Right kidney (tissue), 1 donor: ENCODE data around the gene PRMT7.

Source experiments
- DNase-seq: peaks from one replicate; pipeline ENCODE4 v3.0.0-alpha.2; 2016

The PRMT7 gene

DNA sequence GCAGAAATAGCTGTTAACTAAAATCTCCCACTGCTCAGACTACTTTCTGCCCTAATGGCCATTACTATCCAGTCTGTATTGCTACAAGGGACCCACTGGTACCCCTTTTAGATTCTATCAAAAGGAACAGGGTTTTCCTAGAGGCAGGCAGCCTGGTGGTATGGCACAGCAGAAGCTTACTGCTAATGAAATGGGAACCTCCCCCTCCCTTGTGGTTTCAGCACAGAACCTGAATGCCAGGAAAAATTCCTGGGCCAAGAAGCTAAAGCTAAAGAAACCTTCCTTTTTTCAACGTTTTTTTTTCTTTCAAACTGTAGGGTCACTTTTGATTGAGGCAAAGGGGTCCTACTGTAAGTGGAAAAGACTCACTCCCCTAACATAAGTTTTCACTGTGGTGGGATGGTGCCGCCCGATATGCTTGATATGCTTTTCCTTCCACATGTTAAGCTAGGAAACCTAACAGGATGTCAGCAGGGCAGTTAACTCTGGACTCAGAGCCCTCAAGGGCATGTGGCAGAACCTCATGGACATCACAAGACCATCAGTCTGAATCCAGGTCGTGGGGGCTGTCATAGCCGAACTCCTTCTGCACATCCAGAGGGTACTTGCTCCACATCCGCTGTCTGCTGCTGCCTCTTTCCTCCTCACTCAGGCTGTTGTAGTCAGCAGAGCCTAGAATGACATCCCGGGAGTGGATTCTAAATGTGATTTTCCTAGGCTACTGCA, 9.9 kb upstream of the PRMT7 start:
- no peak for DNase-seq

DNA sequence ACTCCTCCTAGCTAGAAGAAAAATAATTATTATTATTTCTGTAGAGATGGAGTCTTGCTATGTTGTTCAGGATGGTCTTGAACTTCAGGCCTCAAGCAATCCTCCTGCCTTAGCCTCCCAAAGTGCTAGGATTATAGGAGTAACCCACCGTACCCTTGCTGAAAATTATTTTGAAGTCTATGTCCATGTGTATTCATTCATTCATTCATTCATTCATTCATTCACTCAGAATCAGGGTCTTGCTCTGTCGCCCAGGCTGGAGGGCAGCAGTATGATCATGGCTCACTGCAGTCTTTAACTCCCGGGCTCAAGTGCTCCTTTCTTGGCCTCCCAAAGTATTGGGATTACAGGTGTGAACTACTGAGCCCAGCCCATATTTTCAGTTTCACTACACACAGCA, 4.2 kb upstream of the PRMT7 start:
- DNase-seq: no peak

DNA sequence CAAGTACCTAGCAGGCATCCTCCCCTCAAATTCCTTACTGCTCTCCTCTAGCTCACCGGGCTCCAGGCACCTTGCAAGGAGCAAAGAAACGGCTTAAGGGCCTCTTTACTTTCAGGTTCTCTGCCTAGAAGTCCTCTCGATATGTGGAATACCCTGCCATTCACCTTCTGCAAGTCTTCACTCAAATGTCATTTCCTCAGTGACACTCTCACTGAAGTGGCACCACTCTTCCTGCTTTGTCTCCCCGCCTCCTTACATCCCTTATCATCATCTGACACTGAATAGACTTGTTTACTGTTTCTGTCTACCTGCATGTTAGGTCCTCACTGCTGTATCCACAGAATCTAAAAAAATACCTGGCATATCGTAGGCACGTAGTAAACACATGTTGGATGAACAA, 1.0 kb upstream of the PRMT7 start:
- DNase-seq: no peak

DNA sequence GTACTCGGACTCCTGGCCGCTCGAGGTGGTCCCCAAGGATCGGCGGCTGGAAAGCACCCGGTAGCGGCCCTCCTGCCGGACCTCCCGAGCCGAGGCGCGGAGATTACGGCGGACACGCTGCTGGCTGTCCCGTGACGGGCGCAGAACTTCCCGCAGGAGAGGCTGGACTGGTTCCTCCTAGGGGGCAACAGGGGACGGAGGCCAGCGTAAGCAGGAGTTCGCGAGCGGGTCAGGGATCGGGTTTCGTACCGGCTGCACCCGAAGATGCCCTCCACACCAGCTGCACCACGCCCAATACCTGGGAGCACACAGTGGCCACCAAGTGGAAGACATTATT, 414 bp upstream of the PRMT7 start:
- peak; percentile 86 for DNase-seq

DNA sequence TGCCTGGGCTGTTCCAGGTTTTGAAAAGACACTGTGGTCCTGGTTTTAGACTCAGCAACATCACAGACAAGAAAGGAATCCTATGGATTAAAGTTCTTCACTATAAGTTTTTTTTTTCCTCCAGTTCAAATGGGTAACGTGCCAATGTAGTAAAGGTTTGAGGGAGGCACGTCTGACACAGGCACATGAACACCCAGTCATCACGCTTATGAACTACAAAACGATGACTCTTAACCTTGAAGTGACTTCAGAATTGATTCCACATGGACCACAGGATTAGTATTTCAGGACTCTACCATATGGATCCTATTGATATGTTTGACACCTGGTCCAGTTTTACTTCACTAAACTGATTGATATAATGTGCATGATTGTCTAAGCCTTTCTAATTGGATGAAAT, 2.3 kb downstream of the PRMT7 start:
- DNase-seq: no peak

DNA sequence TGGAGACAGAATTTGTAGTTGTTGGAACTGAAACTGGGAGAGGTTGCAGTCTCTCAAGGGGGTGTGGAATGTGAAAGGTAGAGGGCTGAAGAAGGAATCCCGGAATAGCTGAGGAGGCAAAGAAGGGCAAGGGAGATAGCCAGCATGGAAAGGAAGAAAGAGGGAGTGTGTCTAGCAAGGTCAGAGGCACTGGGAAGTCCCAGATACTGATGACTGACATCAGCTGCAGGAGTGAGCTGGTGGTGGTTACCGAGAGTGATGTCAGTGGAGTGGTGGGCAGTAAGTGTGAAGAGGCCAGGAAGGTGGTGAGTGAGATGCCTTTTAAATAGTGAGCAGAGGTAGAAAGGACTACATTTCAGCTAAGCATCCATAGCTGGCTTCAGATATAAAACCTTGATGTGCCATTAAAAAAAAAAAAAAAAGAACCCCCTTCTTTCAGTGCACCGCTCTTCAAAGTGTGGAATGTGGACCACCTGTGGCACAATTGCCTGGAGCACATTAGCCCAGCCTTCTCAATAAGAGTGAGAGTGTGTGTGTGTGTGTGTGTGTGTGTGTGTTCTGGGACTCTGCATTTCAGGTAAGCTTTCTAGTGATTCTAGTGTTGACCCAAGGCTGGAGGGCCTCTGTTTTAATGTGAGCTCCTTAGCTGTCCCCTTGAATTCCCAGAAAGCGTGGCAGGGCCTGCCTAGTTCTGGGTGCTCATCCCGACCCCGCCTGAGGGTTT, 8.5 kb downstream of the PRMT7 start:
- no peak for DNase-seq

DNA sequence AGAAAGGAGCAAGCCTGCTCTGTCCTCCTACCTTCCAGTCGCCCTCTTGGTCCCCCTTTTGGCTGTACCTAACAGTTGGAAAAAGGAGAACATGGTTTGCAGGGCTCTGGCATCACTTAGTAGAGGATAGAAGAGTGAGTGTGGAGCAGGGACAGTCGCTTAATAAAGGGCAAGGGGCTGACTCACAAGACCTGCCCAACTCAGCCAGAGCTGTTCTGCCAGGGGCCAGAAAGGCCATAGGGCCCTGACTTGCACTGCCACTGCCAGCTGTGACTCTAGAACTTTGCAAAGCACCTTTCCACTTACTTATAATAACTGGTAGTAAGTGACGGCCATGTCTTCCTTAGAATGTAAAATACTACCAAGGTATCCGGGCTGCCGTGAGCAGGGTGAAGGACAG, 13.5 kb downstream of the PRMT7 start:
- DNase-seq: no peak

DNA sequence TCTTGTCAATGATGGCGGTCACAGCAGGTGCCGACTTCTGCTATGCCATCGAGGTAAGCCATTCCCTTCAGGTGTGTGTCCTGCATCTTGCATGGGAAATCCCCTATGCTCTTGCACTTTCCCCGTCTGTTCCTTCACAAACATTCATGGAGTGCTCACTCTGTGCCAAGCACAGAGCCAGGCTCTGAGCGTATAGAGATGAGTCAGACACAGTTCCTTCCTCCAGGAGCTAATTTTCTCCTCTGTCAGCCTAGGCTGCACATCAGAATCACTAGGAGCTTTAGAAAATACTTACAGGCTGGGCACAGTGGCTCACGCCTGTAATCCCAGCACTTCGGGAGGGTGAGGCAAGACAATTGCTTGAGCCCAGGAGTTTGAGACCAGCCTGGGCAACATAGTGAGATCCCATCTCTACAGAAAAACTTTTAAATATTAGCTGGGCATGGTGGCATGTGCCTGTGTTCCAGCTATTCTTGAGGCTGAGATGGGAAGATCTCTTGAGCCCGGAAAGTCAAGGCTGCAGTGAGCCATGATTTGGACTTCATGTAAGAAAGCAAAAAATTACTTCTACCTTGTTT, 14.1 kb downstream of the PRMT7 start:
- DNase-seq: no peak

DNA sequence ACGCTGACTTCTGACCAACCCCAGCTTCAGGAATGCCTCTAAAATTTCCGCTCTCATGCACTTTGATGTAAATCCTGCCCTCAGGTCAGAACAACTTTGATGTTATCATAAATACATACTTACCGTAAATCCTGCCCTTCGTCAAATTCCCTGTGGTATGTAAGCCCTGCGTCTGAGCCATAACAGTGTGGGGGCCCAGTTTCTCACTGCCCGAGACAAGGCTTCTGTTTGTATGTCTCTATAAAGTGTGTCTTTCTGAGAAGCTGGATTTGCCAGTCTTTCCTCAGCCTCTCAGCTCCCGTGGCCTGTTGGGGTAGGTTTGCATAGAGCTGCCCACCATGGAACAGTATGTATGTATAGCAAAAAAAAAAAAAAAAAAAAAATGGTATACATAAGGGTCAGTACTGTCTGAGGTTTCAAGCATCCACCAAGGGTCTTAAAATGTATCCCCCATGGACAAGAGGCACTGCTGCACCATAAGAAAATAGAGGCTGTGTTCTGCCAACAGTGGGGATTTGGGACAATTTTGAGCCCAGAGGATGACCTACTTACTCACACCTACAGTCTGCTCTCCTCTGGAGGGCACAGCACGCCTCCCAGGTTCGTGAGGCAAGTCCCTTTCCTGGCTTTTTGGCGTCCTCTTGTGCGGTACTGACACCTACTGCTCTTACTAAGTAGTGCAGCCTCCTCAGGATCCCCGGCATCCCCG, 17.5 kb downstream of the PRMT7 start:
- peak; percentile 69 for DNase-seq

DNA sequence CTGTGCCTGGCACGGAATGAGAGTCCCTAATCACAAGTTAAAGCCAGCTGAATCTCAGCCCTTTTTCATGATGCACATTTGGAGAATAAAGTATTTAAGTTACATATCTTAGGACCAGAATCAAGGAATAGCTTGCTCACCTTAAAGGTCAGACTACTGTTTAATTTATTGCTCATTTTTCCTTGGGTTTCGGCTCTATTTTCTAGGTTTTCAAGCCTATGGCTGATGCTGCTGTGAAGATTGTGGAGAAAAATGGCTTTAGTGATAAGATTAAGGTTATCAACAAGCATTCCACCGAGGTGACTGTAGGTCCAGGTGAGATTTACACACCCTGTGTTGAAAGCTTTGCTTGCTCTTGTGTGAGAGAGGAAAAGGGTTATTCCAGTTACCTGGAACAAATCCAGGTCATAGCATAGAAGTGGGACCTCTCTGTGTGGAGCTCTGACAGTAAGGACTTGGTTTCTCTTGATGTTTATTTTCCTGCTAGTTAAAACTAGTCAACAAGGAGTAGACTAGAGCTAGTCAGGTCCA, 18.1 kb downstream of the PRMT7 start:
- DNase-seq: no peak

DNA sequence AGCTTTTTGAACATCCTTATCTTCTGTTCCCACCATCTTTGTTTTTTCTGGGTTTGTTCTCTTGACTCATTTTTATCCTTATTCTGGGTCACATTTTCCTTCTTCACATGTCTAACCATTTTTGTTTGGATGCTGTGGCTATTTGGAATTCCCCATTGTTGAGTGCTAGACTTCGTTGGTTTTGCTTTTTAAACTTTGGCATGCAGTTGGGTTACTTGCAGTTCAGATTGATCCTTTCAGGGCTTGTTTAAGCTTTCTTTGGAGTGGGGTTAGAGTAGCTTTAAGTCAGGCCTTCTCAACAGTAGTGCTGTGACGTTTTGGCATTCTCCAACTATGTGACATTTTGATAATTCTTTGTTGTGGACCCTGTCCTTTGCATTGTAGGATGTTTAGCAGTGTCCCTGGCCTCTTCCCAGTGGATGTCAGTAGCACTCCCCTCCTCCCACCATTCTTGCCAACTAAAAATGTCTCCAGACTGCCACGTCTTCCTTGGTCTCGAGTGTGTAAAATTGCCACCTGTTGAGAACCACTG, 21.1 kb downstream of the PRMT7 start:
- DNase-seq: no peak

DNA sequence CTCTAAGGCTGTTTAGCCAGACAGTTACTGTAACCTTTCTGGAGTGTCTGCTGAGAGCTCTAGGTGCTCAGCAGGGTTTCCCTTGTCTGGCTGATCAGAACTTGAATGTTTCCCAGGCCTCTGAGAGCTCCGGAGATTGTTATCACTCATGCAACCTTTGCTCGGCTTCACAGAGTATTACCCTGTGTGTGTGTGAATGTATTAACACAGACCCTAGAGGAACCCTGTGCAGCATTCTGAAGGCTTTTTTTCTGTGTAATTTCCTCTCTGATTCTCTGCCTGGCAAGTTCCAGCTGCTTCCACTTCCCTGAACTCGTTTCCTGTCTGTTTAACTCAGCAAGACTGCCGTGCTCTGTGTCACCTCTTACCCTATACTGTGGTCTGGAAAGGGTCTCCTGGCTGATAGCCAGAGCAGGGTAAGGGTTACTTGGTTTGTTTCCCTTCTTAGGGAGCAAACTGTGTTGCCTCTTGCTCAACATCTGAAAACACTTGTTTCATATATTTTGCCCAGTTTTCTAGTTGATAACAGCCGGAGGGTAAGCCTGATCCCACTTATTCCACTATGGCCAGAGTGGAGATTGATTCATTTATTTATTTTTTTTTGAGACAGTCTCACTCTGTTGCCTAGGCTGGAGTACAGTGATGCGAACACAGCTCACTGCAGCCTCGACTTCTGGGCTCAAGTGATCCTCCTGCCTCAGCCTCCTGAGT, 21.7 kb downstream of the PRMT7 start:
- peak; percentile 30 for DNase-seq

DNA sequence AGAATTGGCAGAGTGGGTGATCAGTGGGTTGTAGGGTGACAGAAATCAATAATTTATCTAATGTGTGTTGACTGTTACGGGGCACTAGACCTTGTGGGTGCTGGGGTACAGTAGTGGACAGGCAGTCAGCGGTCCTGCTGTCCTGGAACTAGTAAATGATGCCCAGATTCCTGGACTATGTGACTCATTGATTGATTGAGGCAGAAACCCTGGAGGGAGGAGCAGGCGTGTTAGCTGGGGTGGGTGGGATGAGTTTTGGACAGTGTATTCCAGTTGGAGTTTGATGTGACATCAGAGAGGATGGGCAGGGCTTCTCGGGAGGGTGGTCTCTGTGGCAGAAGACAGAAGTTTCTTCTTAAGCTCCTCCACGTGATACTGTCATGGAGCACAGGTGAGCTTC, 24.4 kb downstream of the PRMT7 start:
- no peak for DNase-seq

DNA sequence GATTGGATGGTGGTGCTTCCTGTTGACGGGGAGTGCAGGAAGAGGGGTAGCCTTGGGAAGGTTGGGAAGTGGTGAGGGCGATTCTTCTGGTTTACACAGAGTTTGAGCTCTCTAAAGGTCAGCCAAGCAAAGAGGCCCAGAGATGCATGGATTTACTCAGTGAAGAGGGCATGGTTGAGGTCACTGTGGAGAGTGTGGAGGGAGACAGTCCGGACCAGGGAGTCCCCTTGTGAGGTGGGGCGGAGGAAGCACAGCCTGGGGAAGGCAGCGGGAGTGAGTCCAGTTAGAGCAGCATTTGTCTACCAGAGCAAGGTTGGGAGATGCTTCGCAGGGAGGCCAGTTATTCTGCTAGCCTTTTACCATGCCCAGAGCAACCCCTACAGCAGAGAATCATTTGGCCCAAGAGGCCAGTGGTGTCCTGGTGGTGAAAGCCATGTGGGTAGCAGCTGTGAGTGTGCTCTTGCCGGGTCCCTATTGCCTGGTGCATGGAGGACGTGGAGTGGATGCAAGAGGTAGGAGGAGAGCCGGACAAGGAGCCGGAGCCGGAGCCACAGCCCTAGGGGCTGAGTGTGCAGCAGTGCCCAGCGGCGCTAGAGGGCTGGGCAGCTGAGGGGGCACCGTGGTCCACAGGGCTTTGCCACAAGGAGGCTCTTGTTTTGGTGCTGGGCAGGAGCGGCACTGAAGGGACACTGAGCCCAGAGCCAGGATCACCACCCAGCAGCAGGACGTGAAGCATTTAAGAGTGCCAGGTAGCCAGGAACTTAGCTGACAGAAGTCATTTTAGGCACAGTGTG, 27.7 kb downstream of the PRMT7 start:
- DNase-seq: no peak

DNA sequence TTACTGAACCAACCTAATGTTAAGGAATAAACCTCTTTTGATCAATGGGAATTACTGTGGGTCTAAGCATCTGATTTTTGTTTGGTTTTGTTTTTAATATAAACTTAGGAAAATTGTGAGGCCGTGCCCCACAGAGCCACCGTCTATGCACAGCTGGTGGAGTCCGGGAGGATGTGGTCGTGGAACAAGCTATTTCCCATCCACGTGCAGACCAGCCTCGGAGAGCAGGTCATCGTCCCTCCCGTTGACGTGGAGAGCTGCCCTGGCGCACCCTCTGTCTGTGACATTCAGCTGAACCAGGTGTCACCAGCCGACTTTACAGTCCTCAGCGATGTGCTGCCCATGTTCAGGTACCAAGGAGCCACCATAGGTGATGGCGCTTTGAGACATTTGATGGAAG, 28.4 kb downstream of the PRMT7 start:
- DNase-seq: no peak

DNA sequence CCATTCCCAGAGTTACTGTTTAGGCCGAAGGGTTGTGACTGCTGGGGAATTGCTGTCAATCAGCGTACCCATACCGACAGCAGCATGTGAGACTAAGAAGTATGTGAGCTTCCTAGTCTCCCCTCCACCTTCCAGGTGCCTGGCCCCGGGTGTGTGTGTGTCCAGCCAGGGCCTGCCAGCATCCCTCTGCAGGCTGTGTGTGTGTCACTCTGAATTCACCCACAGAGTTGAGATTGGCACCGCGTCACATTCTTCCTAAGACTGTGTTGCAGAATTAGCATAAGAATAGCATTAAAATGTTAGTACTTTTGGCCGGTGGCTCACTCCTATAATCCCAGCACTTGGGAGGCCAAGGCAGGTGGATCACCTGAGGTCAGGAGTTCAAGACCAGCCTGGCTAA, 31.8 kb downstream of the PRMT7 start:
- no peak for DNase-seq

DNA sequence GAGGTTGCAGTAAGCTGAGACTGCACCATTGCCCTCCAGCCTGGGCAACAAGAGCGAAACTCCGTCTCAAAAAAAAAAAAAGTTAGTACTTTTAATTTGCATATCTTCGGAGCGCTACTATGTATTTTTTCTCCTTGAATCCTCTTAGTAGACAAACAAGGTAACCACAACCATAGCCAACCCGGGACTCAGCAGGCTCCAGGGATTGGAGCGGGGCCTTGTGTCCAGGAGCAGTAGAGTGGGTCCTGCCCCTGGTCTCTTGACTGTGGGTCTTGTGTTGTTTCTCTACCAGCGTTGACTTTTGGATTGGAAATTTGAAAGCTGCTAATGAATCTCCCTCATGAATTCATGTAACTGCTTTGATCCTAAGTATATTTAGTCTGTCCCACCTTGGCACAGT, 32.3 kb downstream of the PRMT7 start:
- DNase-seq: no peak

DNA sequence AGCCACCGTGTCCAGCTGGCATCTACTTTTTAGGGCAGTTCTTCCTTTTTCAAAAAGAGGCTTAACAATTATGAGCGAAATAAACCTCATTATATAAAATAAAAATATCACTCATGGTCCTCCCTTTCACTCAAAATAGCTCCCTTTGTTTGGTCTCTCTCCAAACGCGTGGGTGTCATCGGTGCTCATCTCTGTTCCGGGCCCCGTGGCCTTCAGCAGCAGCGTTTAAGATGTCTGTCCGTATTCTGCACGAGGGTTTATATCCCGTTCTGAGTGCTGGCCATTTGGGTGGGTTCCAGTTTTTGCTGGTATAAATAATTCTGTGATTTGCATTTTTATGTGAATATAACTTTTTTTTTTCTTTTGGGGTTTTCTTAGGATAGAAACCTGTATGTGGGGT, 33.4 kb downstream of the PRMT7 start:
- DNase-seq: no peak

DNA sequence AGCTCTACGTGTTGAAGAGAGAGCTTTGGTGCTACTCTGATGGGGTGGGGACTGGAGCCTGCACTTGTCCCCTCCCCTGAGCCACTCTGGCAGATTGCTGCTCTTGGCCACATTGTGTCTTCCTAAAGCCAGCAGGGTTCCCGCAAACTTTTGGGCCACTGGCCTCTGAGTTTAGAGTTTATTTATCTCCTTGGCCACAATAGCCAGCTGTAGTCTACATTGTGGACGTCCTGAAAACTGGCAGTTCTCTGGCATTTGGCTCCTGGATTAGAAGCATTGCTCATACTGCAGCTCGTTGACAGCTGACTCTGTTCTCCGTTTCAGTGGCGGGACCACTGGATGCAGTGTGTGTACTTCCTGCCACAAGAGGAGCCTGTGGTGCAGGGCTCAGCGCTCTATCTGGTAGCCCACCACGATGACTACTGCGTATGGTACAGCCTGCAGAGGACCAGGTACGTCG, 34.6 kb downstream of the PRMT7 start:
- no peak for DNase-seq

DNA sequence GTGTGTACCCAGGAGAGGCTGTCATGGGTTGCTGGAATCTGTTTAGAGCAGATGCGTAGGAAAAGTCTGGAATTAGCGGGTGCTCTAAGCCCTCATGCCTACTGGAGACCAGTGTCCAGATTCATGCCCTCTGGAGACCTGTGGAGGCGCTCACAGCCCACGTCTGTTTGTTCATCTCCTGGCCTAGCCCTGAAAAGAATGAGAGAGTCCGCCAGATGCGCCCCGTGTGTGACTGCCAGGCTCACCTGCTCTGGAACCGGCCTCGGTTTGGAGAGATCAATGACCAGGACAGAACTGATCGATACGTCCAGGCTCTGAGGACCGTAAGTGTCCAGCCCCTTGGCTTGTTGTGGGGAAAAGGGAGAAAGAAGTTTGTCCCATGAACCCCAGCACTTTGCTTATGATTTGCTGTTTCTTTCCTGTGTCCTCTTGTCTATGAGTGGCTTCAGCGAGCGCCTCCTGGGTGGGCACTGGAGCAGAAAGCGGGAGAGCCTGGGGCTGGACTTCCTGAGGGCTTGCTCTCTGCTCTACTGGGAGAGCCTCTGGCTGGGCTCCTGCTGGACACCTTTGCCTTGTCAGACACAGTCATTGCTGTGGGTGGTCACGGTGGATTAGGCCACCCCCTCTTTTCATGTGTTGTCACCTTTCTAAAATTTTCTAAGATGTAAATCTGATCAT, 35.3 kb downstream of the PRMT7 start:
- no peak for DNase-seq
